Measurements from ENCODE around the gene CACNA2D1.

DNA sequence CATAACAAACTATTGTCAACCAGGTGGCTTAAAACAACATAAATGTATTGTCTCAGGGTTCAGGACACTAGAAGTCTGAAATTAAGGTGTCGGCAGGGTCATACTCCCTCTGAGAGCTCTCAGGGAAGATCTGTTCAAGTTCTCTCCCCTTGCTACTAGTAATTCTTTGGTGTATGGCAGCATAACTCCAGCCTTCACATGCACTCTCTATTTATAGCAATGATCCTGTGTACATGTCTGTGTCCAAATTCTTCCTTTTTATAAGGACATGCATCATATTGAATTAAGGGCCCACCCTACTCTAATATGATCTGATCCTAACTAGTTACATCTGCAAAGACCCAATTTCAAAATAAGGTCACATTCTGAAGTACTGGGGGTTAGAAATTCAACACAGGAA lies 27.2 kb downstream of the CACNA2D1 start:
- no peak for TF ChIP-seq PATZ1 (CRISPR knock-in tag; IDR thresholded peaks at IDR 0.05; ENCODE audit: borderline replicate concordance)
- TF ChIP-seq ZNF565 (CRISPR knock-in tag; conservative IDR thresholded peaks at IDR 0.05; ENCODE audit: low read depth): no peak

All from SK-N-SH treated with all-trans-retinoic acid at 6 μM for 48 hours (cell line).